Measurements from ENCODE around the gene DMRTC2. TPM values are rescaled to one million over a fixed set of nuclear protein-coding genes. Genes with fewer than 3 reads are reported as not detected.
A peak's percentile ranks its signal among the peaks of the same experiment; 100 is the strongest.

DMRTC2 gene
- total RNA-seq, 1 experiment from 2014 or later, result not detected

GRCh38 chr19:41871573-41872383 lies 26.9 kb downstream of the DMRTC2 start (continued):
- peak; percentile 78 for TF ChIP-seq ZNF425 (CRISPR knock-in tag; conservative IDR thresholded peaks at IDR 0.05)
- TF ChIP-seq E2F1 (CRISPR knock-in tag; IDR thresholded peaks at IDR 0.05), result no peak
- TF ChIP-seq ZNF532 (CRISPR knock-in tag; IDR thresholded peaks at IDR 0.05; ENCODE audit: borderline replicate concordance), result no peak; the same call in 1 of the 2 replicates
- no peak for TF ChIP-seq MLX (CRISPR knock-in tag; IDR thresholded peaks at IDR 0.05)
- no peak for TF ChIP-seq TCF7 (CRISPR knock-in tag; IDR thresholded peaks at IDR 0.05; ENCODE audit: low read depth)
- no peak for TF ChIP-seq HMGXB4 (CRISPR knock-in tag; IDR thresholded peaks at IDR 0.05)
- TF ChIP-seq FOXP4 (CRISPR knock-in tag; IDR thresholded peaks at IDR 0.05), result 0 out of 2 replicates have a peak, but pooled peaks have one; percentile 46
- TF ChIP-seq ETV6 (CRISPR knock-in tag; IDR thresholded peaks at IDR 0.05), result no peak
- TF ChIP-seq ZNF281 (CRISPR knock-in tag; IDR thresholded peaks at IDR 0.05), result no peak
- TF ChIP-seq NR1H2 (CRISPR knock-in tag; IDR thresholded peaks at IDR 0.05), result no peak
- TF ChIP-seq HMGA2 (CRISPR knock-in tag; IDR thresholded peaks at IDR 0.05), result no peak
- TF ChIP-seq ZNF396 (CRISPR knock-in tag; IDR thresholded peaks at IDR 0.05; ENCODE audit: borderline replicate concordance), result no peak
- TF ChIP-seq FOXJ3 (CRISPR knock-in tag; IDR thresholded peaks at IDR 0.05; ENCODE audit: borderline replicate concordance), result no peak
- TF ChIP-seq GRHL2 (CRISPR knock-in tag; IDR thresholded peaks at IDR 0.05; ENCODE audit: insufficient replicate concordance, severe bottlenecking), result no peak
- no peak for TF ChIP-seq PRDM15 (CRISPR knock-in tag; IDR thresholded peaks at IDR 0.05)
- no peak for TF ChIP-seq E2F4 (CRISPR knock-in tag; IDR thresholded peaks at IDR 0.05; ENCODE audit: borderline replicate concordance, low read depth)
